Measurements from ENCODE around the gene SLC16A9. TPM values are rescaled to one million over a fixed set of nuclear protein-coding genes. Genes with fewer than 3 reads are reported as not detected.

The SLC16A9 gene
- total RNA-seq, 2 experiments from 2014 or later, result 0.16 TPM; not detected in 1

Other genes with a start within 250 kb of the SLC16A9 start
- not detected for gene MRLN, start 43.6 kb upstream of the SLC16A9 start, total RNA-seq
- 10 to 100 TPM; 16.8 to 34.4 TPM for gene CCDC6, start 196.7 kb upstream of the SLC16A9 start, total RNA-seq